GM23248 (cell line): ENCODE results near the gene SARDH. TPM values are rescaled to one million over a fixed set of nuclear protein-coding genes. Genes with fewer than 3 reads are reported as not detected.
A peak's percentile ranks its signal among the peaks of the same experiment; 100 is the strongest.

Experiments used
- DNase-seq: peaks from one replicate; pipeline ENCODE4 v3.0.0-alpha.2; 2015
- H2AFZ ChIP-seq: fragments of 200-600 bp; sonication (generic); 2 replicates; pipeline ENCODE4 v1.6.1; 2016; ENCODE audit warnings: antibody characterized with exemption
- H3F3A ChIP-seq: fragments of 200-600 bp; sonication (generic); 2 replicates; pipeline ENCODE4 v1.6.1; 2016; ENCODE audit warnings: mild to moderate bottlenecking, antibody characterized with exemption, mixed run types; ENCODE audit not compliant: insufficient read depth
- H3K27ac ChIP-seq: fragments of 200-600 bp; sonication (generic); 2 replicates; pipeline ENCODE4 v1.5.1; 2016; ENCODE audit warnings: mild to moderate bottlenecking
- H3K27me3 ChIP-seq: fragments of 200-600 bp; sonication (generic); replicated peaks from 2 replicates; pipeline ENCODE4 v1.6.1; 2016; ENCODE audit warnings: mild to moderate bottlenecking; ENCODE audit not compliant: insufficient read depth
- H3K36me3 ChIP-seq: fragments of 200-600 bp; sonication (generic); 2 replicates; pipeline ENCODE4 v1.6.1; 2016; ENCODE audit warnings: low read depth, mild to moderate bottlenecking
- H3K4me1 ChIP-seq: fragments of 200-600 bp; sonication (generic); 2 replicates; pipeline ENCODE4 v1.6.1; 2016; ENCODE audit warnings: mild to moderate bottlenecking; ENCODE audit not compliant: insufficient read depth
- H3K4me2 ChIP-seq: fragments of 200-600 bp; sonication (generic); one replicate; pipeline ENCODE4 v1.6.1; 2016; ENCODE audit warnings: mild to moderate bottlenecking; ENCODE audit not compliant: unreplicated experiment
- H3K4me3 ChIP-seq: fragments of 200-600 bp; sonication (generic); 2 replicates; pipeline ENCODE4 v1.5.1; 2016; ENCODE audit warnings: mild to moderate bottlenecking
- H3K79me2 ChIP-seq: fragments of 200-600 bp; sonication (generic); 2 replicates; pipeline ENCODE4 v1.6.1; 2016; ENCODE audit warnings: mild to moderate bottlenecking; ENCODE audit not compliant: insufficient read depth
- H3K9ac ChIP-seq: fragments of 200-600 bp; sonication (generic); 2 replicates; pipeline ENCODE4 v1.6.1; 2016; ENCODE audit warnings: mild to moderate bottlenecking
- H3K9me2 ChIP-seq: fragments of 200-600 bp; sonication (generic); 2 replicates; pipeline ENCODE4 v1.6.1; 2016; ENCODE audit warnings: mixed run types, mild to moderate bottlenecking, moderate library complexity; ENCODE audit not compliant: insufficient read depth
- H3K9me3 ChIP-seq: fragments of 200-600 bp; sonication (generic); one replicate; pipeline ENCODE4 v1.6.1; 2017; ENCODE audit warnings: low read depth
- H4K20me1 ChIP-seq: fragments of 200-600 bp; sonication (generic); 2 replicates; pipeline ENCODE4 v1.6.0; 2016; ENCODE audit not compliant: insufficient read depth
- EZH2 ChIP-seq: fragments of 200-600 bp; sonication (generic); IDR thresholded peaks from 2 replicates; pipeline ENCODE4 v1.6.1; 2018; ENCODE audit warnings: antibody characterized with exemption, mild to moderate bottlenecking; ENCODE audit not compliant: insufficient read depth, poor library complexity, severe bottlenecking
- EZH2phosphoT487 ChIP-seq: fragments of 200-600 bp; sonication (generic); IDR thresholded peaks from 2 replicates; pipeline ENCODE4 v1.6.1; 2018; ENCODE audit warnings: antibody characterized with exemption, moderate library complexity, mild to moderate bottlenecking, low read depth; ENCODE audit not compliant: insufficient read depth
- WGBS, 2 experiments: methylation state at CpG; one replicate each; pipeline ENCODE4 v1.1.6; 2015 to 2017; ENCODE audit warnings: low lambda C conversion rate in 2 of 2, low coverage in 1 of 2; ENCODE audit errors: missing lambda C conversion rate in 2 of 2; 5-methylcytosine and 5-hydroxymethylcytosine counted together
- in situ Hi-C: fragments of 300-500 bp; cut with MboI; formaldehyde crosslinking; loops from 2 replicates; pipeline ENCODE4 v1.15.0; 2020
- polyA plus RNA-seq: library from polyadenylated mRNA; unstranded; fragments of >200 nt; fragmentation: Nextera tagmentation; extraction: Ambion mirVana; gene quantifications from 2 replicates; pipeline ENCODE4 v1.2.1, GENCODE V29; 2016
- total RNA-seq: library from RNA; depleted of rRNA; stranded (reverse); fragments of >200 nt; shearing (Covaris generic); gene quantifications from 2 replicates; pipeline ENCODE4 v1.2.3, GENCODE V29; 2014; rRNA removed

Gene SARDH
- total RNA-seq (0.89 and 2.4 TPM in 2 replicates), polyA plus RNA-seq (0.16 and 0.30 TPM in 2 replicates)

- Histone ChIP-seq H3K27ac (no peak within 1 kb of the TSS), H3K9ac (0 out of 2 replicates have a peak within 1 kb of the TSS, but pooled peaks have one; percentile 28), H3K4me1 (no peaks in the 10 kb centered on the region), H3K79me2 (no peaks in the 10 kb centered on the region), H3K36me3 (no peaks in the 10 kb centered on the region), H4K20me1 (no peaks in the 10 kb centered on the region), H3K4me2 (peak within 1 kb of the TSS; percentile 57), H3K9me3 (no peaks in the 10 kb centered on the region), H2AFZ (peak within 1 kb of the TSS; percentile 71), H3K9me2 (no peaks in the 10 kb centered on the region), H3K27me3 (0 out of 2 replicates have a peak, but pooled peaks cover 12% of the 10 kb centered on the region), H3K4me3 (peak within 1 kb of the TSS; percentile 55), H3F3A (no peaks in the 10 kb centered on the region)
- 24% methylated on average over 20 to 25 of the region's 25 CpGs for whole genome bisulfite sequencing, 2 experiments
- no peak for TF ChIP-seq EZH2
- no peak for TF ChIP-seq EZH2phosphoT487
- DNase-seq = peak; percentile 50
- in situ Hi-C loops = no loop called here
Measured at GRCh38 chr9:133737774-133738639, at the start of gene SARDH. SARDH (minus strand) TSS chr9:133738352; CDS start chr9:133734173, 4,179 bp downstream.

- WGBS, 2 experiments = 76 to 100% methylated on average over 3 to 5 of the region's 5 CpGs
- Histone ChIP-seq H3K9me3 (no peaks in the 10 kb centered on the region), H4K20me1 (no peaks in the 10 kb centered on the region), H3K4me1 (no peaks in the 10 kb centered on the region), H3F3A (no peaks in the 10 kb centered on the region), H3K27me3 (no peaks in the 10 kb centered on the region), H3K9ac (no peak overlapping the region), H3K4me3 (no peak overlapping the region), H3K4me2 (no peak overlapping the region), H3K27ac (no peak overlapping the region), H3K9me2 (no peaks in the 10 kb centered on the region), H3K36me3 (no peaks in the 10 kb centered on the region), H2AFZ (no peak overlapping the region), H3K79me2 (no peaks in the 10 kb centered on the region)
- peak; percentile 15 for DNase-seq
- TF ChIP-seq EZH2 = no peak
- TF ChIP-seq EZH2phosphoT487 = no peak
- in situ Hi-C loops = loop anchor here (5.0 to 25.0 kb wide), 2 partner anchors 205 to 325 kb away; partner anchors contain the start of gene VAV2
Measured at GRCh38 chr9:133787754-133788025, 49.5 kb upstream of the SARDH start.

GRCh38 chr9:133786907-133787753, 49.0 kb upstream of the SARDH start:
- in situ Hi-C loops = loop anchor here (5.0 to 25.0 kb wide), 2 partner anchors 205 to 325 kb away; partner anchors contain the start of gene VAV2

GRCh38 chr9:133786371-133786753, 48.2 kb upstream of the SARDH start:
- Histone ChIP-seq H3F3A (no peaks in the 10 kb centered on the region), H4K20me1 (no peaks in the 10 kb centered on the region), H3K4me2 (no peak overlapping the region), H3K4me3 (no peak overlapping the region), H3K9me3 (no peaks in the 10 kb centered on the region), H3K36me3 (no peaks in the 10 kb centered on the region), H3K79me2 (no peaks in the 10 kb centered on the region), H3K9ac (no peak overlapping the region), H3K9me2 (no peaks in the 10 kb centered on the region), H3K27ac (no peak overlapping the region), H3K27me3 (no peaks in the 10 kb centered on the region), H3K4me1 (no peaks in the 10 kb centered on the region), H2AFZ (no peak overlapping the region)
- TF ChIP-seq EZH2phosphoT487 (no peak), EZH2 (no peak)
- whole genome bisulfite sequencing, 2 experiments = 88 to 89% methylated on average over 10 to 11 of the region's 11 CpGs
- in situ Hi-C loops = loop anchor here (5.0 to 25.0 kb wide), 2 partner anchors 206 to 326 kb away; partner anchors contain the start of gene VAV2
- DNase-seq = no peak

More at GRCh38 chr9:133786907-133787753, 49.0 kb upstream of the SARDH start:
- no peak for TF ChIP-seq EZH2phosphoT487
- TF ChIP-seq EZH2 = no peak
- Histone ChIP-seq H3K27me3 (no peaks in the 10 kb centered on the region), H3K9me2 (no peaks in the 10 kb centered on the region), H2AFZ (no peak overlapping the region), H3K4me2 (no peak overlapping the region), H3K4me3 (no peak overlapping the region), H3K27ac (no peak overlapping the region), H3K79me2 (no peaks in the 10 kb centered on the region), H3F3A (no peaks in the 10 kb centered on the region), H4K20me1 (no peaks in the 10 kb centered on the region), H3K9ac (no peak overlapping the region), H3K9me3 (no peaks in the 10 kb centered on the region), H3K36me3 (no peaks in the 10 kb centered on the region), H3K4me1 (no peaks in the 10 kb centered on the region)
- DNase-seq = no peak
- WGBS, 2 experiments = 95 to 98% methylated on average over 13 to 17 of the region's 17 CpGs
